ENCODE results near the gene SEMA4B.

The SEMA4B gene

DNA sequence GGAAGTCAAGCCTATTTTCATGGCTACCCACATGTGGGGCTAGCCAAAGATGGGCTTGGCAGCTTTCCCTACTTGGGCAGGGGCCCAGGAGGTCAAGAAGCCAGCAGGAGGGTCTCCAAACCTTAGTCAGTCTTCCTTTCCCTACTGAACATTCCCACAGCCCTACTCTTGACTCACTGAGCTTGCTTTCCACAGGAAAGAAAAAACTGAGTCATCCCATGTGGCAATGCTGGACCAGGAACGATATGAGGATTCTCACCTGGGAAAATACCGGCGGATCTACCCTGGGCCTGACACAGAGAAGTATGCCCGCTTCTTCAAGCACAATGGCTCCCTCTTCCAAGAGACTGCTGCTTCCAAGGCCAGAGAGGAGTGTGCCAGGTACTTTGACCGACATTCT is 60.7 kb downstream of the SEMA4B start:
- Histone ChIP-seq H3K27ac (ENCODE audit: low read depth, low read length) (no peak overlapping the region), H3K4me3 (ENCODE audit: insufficient read depth, low read length, poor library complexity, severe bottlenecking) (no peak overlapping the region), H3K9me2 (replicated peaks; ENCODE audit: insufficient read depth, low read length) (no peaks in the 10 kb centered on the region), H3K27me3 (ENCODE audit: low read length) (no peaks in the 10 kb centered on the region), H2AFZ (ENCODE audit: low read depth, low read length, severe bottlenecking) (no peak overlapping the region), H3K9ac (ENCODE audit: low read length) (no peak overlapping the region), H3K9me3 (ENCODE audit: insufficient read depth, low read length) (no peaks in the 10 kb centered on the region), H3K4me2 (ENCODE audit: low read depth, low read length, poor library complexity, severe bottlenecking) (no peak overlapping the region), H3F3A (ENCODE audit: insufficient read depth) (no peaks in the 10 kb centered on the region), H3K79me2 (ENCODE audit: insufficient read depth, low read length) (peaks cover 11% of the 10 kb centered on the region), H3K36me3 (ENCODE audit: low read length) (0 out of 2 replicates have a peak, but pooled peaks cover 2% of the 10 kb centered on the region), H4K20me1 (ENCODE audit: low read depth, low read length) (no peaks in the 10 kb centered on the region)
- TF ChIP-seq EZH2phosphoT487 (conservative IDR thresholded peaks at IDR 0.05; ENCODE audit: low read length) (no peak), CTCF (IDR thresholded peaks at IDR 0.05; ENCODE audit: insufficient read depth, low read length, poor library complexity, severe bottlenecking) (no peak)

DNA sequence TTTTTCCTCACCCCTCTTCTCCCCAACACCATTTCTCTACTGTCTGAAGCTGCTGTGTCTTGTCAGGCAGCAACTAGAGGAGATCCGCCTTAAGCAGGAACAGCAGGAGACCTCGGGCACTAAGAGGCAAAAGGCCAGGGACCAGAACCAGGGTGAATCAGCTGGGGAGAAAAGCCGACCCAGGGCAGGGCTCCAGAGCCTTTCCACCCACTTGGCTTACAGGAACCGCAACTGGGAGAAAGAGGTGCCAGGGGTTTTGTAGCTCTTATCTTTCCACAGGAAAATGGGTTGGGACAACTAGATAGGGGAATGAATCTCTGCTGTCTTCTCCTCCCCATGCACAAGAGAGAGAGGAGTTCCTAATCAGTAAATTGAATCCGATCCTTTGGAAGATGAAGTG is 61.3 kb downstream of the SEMA4B start:
- no peak overlapping the region for H3K9ac ChIP-seq (ENCODE audit: low read length)
- TF ChIP-seq CTCF (IDR thresholded peaks at IDR 0.05; ENCODE audit: insufficient read depth, low read length, poor library complexity, severe bottlenecking) = no peak
- TF ChIP-seq EZH2phosphoT487 (conservative IDR thresholded peaks at IDR 0.05; ENCODE audit: low read length) = no peak
- no peaks in the 10 kb centered on the region for H3K27me3 ChIP-seq (ENCODE audit: low read length)
- H3K79me2 ChIP-seq (ENCODE audit: insufficient read depth, low read length) = peaks cover 17% of the 10 kb centered on the region
- H3F3A ChIP-seq (ENCODE audit: insufficient read depth) = no peaks in the 10 kb centered on the region
- no peak overlapping the region for H3K4me2 ChIP-seq (ENCODE audit: low read depth, low read length, poor library complexity, severe bottlenecking)
- H4K20me1 ChIP-seq (ENCODE audit: low read depth, low read length) = peaks cover under 1% of the 10 kb centered on the region; the same call in 1 of the 2 replicates
- H3K4me3 ChIP-seq (ENCODE audit: insufficient read depth, low read length, poor library complexity, severe bottlenecking) = no peak overlapping the region
- H3K36me3 ChIP-seq (ENCODE audit: low read length) = peaks cover 8% of the 10 kb centered on the region; the same call in 1 of the 2 replicates
- H3K27ac ChIP-seq (ENCODE audit: low read depth, low read length) = no peak overlapping the region
- H3K9me3 ChIP-seq (ENCODE audit: insufficient read depth, low read length) = no peaks in the 10 kb centered on the region
- no peaks in the 10 kb centered on the region for H3K9me2 ChIP-seq (replicated peaks; ENCODE audit: insufficient read depth, low read length)
- H2AFZ ChIP-seq (ENCODE audit: low read depth, low read length, severe bottlenecking) = no peak overlapping the region

DNA sequence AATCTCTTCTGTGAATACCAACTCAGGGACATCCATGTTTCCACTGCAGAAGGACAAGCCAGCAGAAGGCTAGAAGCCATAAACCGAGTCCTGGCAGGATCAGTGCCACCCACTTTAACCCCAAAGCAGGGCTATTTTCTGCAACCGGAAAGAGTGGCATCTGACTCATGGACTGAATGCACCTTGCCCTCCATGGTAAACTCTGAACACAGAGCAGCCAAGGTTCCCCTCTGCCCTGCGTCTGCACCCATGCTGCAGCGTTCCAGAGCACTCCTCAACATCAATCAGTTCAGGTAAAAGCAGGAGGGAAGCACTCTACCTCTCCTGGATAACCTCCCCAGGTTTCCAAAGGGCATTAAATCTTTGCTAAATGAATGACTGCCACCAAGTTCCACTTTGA is 63.5 kb downstream of the SEMA4B start:
- no peaks in the 10 kb centered on the region for H3K27me3 ChIP-seq (ENCODE audit: low read length)
- H3K36me3 ChIP-seq (ENCODE audit: low read length) = peaks cover 15% of the 10 kb centered on the region
- H3K9ac ChIP-seq (ENCODE audit: low read length) = peak overlapping the region; percentile 81
- H3K4me2 ChIP-seq (ENCODE audit: low read depth, low read length, poor library complexity, severe bottlenecking) = peak overlapping the region; percentile 94
- peak overlapping the region; percentile 68 for H3K4me3 ChIP-seq (ENCODE audit: insufficient read depth, low read length, poor library complexity, severe bottlenecking)
- H4K20me1 ChIP-seq (ENCODE audit: low read depth, low read length) = peaks cover 8% of the 10 kb centered on the region; the same call in 1 of the 2 replicates
- H3K9me2 ChIP-seq (replicated peaks; ENCODE audit: insufficient read depth, low read length) = no peaks in the 10 kb centered on the region
- no peaks in the 10 kb centered on the region for H3K9me3 ChIP-seq (ENCODE audit: insufficient read depth, low read length)
- peak overlapping the region; percentile 68; the same call in 1 of the 2 replicates for H3K27ac ChIP-seq (ENCODE audit: low read depth, low read length)
- H3F3A ChIP-seq (ENCODE audit: insufficient read depth) = no peaks in the 10 kb centered on the region
- H3K79me2 ChIP-seq (ENCODE audit: insufficient read depth, low read length) = peaks cover 34% of the 10 kb centered on the region
- H2AFZ ChIP-seq (ENCODE audit: low read depth, low read length, severe bottlenecking) = peak overlapping the region; percentile 76
- TF ChIP-seq CTCF (IDR thresholded peaks at IDR 0.05; ENCODE audit: insufficient read depth, low read length, poor library complexity, severe bottlenecking) (no peak), EZH2phosphoT487 (conservative IDR thresholded peaks at IDR 0.05; ENCODE audit: low read length) (no peak)
